T47D (cell line): ENCODE data around the gene ZNF653.
A peak's percentile ranks its signal among the peaks of the same experiment; 100 is the strongest.

Source experiments
- DNase-seq, 2 experiments: peaks; one replicate each; pipeline versions ENCODE4 v3.0.0 to v3.0.0-alpha.2; 2011 to 2012; ENCODE audit warnings: low read depth in 1 of 2, low spot score in 1 of 2
- JUND ChIP-seq: IDR thresholded peaks from 2 replicates; pipeline ENCODE4 v1.6.1; 2012; ENCODE audit warnings: low read depth
- in situ Hi-C: cut with HindIII; loops from 2 replicates; pipeline ENCODE4 v1.10.0; 2016; ENCODE audit warnings: low sequenced_read_pairs, low pct_unique_long_range_greater_than_20kb

Gene ZNF653

DNA sequence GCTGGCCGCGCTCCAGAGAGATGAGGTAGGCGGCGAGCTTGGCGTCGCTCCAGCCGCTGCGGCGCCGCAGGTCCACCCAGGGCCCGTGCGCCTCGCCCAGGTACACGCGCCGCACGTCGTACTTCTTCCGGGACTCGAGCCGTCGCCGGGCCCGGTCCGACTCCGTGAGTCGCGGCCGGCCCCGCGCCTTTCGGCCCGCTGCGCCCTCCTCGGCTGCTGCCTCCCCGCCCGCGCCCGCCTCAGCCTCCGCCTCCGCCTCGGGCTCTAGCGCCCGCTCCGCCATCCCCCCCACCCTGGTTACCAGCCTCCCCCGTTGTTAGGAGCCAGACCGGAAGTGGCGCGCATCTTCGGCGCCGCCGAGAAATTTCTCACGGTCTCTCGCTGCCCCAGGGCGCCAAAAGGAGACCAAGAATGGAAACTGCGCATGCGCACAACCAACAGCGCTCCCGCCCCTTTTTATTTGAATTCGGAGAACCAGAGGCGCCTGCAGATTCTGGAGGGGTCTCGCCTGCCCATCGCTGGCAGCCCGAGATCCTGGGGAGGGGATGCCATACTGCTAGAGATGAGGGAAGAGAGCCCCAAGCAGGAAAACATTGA, at the start of gene ZNF653:
ZNF653 (minus strand) TSS at position 336 of the 597 bp plus-strand sequence; CDS start at position 283, 53 bp downstream.
- DNase-seq: peak; percentile 94 to 96
- in situ Hi-C loops: no loop called here
- no peak for TF ChIP-seq JUND

DNA sequence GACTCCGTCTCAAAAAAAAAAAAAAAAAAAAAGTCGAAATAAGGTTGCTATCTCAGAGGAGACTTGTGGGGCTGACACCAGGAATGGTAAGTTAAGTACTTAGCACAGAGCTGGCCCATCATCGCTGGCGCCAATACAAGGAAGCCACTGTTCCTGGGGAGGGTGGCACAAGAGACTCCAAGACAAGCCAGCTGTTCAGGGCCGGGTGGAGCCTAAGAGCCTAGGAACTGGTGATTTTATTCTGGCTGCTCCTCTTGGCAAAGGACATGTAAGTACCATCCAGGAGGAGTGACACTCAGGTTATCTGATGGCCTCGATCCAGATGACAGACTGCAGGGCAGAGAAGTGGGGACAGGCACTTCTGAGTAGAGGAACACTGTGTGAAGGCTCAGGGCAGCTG, 49.6 kb upstream of the ZNF653 start:
- no peak for TF ChIP-seq JUND
- in situ Hi-C loops: no loop called here
- no peak for DNase-seq

DNA sequence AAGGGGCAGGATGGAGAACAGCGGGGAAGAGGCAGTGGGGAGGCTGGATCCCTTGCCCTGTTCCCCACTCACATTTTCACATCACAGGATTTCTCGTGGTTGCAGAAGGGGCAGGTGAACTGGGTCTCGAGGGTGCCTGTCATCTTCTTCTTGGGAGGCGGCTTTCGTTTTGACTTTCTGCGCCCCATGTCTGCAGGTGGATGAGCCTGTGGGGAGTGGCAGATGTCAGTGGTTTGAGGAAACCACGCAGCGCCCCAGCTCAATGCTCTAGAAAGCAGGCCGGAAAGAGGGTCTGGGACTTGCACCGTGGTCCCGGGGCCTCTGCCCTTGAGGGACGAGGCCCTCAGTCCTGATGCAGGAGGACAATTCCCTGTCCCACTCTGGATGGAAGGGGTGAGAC, 48.5 kb upstream of the ZNF653 start:
- no peak for TF ChIP-seq JUND
- DNase-seq: no peak
- in situ Hi-C loops: no loop called here

GRCh38 chr19:11552666-11553372, 47.2 kb upstream of the ZNF653 start:
- no peak for TF ChIP-seq JUND
- in situ Hi-C loops: no loop called here
- no peak for DNase-seq

DNA sequence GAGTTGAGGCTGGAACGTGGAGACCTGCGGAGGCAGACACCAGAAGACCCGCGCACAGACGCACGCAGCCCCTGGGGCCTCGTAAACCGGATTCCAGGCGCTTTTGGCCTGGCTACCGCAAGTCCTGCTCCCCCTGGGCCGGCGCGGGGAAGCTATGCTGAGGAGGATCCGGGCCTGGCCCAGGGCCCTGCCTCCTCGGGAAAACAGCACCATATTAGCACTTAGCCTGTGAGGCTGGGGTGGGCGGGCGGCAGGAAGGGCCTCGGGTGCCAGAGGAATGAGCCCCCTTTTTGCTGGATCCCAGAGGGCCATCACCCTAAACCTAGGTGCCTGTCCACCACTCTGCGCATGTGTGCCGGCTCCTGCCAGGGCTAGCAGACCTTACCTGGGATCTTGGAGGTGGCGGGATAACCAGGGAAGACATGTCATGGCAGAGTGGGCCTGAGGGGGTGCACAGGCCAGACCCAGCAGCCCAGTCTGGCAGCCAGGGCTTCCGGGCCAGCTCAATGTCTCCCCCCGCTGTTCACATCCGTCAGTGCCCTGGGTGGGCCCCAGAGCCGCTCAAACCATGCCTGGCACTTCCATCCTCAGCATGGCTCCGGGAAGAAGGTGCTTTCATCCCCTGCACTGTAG, 46.1 kb upstream of the ZNF653 start:
- DNase-seq: no peak
- no peak for TF ChIP-seq JUND
- in situ Hi-C loops: no loop called here

GRCh38 chr19:11550265-11550664, 44.6 kb upstream of the ZNF653 start:
- no peak for DNase-seq
- no peak for TF ChIP-seq JUND
- in situ Hi-C loops: no loop called here

DNA sequence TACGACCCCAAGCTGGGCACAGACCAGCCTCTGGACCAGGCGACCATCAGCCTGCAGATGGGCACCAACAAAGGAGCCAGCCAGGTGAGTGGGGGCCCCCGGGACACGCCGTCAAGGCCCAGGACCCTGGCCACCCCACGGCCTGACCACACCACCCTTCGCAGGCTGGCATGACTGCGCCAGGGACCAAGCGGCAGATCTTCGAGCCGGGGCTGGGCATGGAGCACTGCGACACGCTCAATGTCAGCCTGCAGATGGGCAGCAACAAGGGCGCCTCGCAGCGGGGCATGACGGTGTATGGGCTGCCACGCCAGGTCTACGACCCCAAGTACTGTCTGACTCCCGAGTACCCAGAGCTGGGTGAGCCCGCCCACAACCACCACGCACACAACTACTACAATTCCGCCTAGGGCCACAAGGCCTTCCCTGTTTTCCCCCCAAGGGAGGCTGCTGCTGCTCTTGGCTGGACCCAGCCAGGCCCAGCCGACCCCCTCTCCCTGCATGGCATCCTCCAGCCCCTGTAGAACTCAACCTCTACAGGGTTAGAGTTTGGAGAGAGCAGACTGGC, 43.8 kb upstream of the ZNF653 start:
- in situ Hi-C loops: no loop called here
- TF ChIP-seq JUND: no peak
- DNase-seq: no peak

DNA sequence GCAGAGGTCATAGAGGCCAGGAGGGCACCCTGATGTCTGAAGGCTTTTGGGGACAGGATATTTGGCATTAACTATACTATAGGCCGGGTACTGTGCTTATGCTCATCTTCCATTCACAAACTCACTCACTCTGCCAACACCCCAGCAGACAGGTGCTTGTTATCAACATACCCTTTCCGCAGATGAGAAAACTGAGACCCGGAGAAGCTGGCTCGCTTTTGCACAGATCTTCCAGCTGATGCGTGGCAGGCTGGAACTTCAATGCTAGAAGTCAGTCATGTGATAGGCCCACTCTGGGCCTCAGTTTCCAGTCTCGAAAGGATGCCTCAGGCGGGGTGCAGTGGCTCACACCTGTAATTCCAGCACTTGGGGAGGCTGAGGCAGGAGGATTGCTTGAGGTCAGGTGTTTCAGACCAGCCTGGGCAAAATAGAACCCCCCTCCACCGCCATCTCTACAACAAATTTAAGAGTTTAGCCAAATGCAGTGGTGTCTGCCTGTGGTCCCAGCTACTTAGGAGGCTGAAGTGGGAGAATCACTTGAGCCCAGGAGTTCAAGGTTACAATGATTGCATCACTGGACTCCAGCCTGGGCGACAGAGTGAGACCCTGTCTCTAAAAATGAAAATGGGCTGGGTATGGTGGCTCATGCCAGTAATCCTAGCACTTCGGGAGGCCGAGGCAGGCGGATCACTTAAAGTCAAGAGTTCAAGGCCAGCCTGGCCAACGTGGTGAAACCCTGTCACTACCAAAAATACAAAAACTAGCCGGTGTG, 42.5 kb upstream of the ZNF653 start:
- no peak for TF ChIP-seq JUND
- no peak for DNase-seq
- in situ Hi-C loops: no loop called here

DNA sequence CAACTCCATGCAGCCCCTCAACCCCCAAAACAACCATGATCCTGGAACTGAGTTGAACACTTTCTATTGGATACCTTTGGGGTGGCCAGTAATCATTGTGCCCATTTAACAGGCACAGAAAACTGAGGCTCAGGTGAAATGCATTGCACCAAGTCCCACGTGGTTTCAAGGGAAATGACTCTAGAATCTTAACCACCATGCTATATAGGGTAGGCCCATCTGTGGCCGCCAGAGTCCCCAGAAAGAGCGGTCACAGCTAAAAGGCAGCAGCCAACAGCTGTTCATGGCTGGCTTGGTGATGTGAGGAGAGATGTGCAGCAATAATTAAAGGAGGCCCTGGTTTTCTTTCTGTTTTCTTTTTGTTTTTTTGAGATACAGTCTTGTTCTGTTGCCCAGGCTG, 35.6 kb upstream of the ZNF653 start:
- TF ChIP-seq JUND: no peak
- DNase-seq: no peak
- in situ Hi-C loops: no loop called here

DNA sequence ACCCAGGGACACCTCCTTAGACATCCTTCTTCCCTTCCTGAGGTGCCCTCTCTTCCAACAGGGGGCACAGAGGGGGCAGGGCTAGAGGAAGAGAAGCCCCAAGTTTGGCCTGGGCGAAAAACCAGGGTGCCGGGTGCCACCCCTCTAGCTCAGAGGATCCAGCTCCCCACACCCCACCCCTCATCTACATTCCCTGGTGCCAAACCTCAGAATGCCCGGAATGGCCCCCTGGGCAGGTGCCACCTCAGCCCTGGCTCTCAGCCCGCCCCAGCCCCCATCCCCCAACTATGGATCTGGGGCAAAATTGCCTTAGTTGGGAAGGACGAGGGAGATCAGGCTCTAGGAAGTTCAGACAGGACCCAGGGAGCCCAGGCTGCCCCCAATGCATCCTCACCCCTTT, 35.0 kb upstream of the ZNF653 start:
- no peak for TF ChIP-seq JUND
- in situ Hi-C loops: no loop called here

GRCh38 chr19:11539495-11540365, 34.1 kb upstream of the ZNF653 start:
- in situ Hi-C loops: no loop called here
- no peak for DNase-seq
- TF ChIP-seq JUND: no peak

More for the DNA sequence above, 35.0 kb upstream of the ZNF653 start:
- DNase-seq: no peak
